ENCODE results near the gene HPS3.

The HPS3 gene

DNA sequence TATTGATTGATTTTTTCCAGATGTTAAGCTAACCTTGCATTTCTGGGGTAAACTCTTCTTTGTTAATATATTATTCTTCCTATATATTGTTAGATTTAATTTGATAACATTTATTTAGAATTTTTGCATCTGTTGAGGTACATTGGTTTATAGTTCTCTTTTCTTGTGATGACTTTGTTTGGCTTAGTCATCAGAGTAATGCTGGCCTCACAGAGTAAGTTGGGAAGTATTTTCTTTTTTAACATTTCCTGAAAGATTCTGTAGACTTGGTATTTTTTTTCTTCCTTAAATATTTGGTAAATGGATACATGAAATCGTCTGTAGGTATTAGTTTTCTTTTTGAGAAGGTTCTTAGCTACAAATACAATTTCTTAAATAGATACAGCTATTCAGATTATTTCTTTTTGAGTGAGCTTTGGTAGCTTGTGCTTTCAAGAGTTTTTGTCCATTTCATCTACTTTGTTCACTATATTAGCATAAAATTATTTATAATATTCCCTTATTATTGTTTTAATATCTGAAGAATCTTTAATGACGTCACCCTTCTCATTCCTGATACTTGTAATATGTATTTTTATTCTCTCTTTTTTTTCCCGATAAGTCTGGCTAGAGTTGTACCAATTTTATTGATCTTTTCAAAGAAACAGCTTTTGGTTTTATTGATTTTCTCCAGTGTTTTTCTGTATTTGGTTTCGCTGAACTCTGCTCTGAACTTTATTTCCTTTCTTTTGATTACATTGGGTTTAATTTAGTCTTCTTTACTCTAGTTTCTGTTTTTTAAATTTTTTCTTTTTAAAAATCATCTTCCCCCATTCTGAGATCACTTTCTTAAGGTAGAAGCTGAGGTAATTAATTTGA, 6.5 kb upstream of the HPS3 start:
- no peak for DNase-seq

DNA sequence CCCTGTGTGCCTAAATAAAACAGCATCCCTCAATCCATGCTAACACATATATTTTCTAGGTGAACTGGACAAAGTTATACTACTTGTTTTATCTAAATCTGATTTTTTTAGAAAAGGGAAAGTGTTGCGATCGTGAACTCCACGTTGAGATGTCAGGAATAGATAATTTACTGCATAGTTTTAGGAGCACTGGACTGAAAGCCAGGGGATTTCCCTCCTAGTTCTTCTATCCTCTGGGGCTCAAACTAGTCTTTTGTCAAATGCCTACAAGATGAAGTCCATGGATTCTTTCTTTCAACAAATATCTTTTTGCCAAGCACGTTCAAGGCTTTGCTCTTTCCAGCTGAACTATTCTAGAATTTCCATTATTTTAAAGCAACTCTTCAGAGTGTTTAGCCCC, 617 bp upstream of the HPS3 start:
- no peak for DNase-seq

DNA sequence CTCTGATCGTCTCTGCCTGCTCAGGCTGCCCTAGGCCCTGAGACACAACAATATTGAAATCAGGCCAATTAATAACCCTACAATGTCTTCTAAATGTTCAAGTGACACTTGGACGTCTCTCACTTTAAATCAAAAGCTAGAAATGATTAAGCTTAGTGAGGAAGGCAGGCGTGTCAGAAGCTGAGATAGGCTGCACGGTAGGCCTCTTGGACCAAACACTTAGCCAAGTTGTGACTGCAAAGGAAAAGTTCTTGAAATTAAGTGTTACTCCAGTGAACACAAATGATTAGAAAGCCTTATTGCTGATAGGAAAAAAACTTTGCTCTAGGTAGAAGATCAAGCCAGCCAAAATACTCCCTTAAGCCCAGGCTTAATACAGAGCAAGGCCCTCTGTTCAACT, 2.2 kb downstream of the HPS3 start:
- DNase-seq: no peak

DNA sequence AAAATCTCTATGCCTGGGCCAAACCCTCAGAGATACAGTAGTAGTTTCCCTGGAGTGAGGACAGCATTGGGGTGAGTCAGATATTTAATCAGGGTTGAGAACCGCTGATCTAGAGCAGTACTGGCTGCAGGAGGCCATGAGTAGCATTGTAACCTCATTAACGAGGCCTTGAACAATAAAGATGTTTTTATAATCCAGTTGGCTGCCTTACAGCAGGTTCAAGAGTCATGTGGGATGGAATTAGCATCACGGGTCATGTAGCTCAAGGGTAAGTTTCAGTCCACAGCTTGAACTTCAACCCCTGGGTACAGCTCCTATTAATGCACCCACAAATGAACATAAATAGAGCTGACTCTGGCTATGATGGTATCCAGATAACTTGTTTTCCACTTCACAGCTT, 5.1 kb downstream of the HPS3 start:
- DNase-seq: no peak

DNA sequence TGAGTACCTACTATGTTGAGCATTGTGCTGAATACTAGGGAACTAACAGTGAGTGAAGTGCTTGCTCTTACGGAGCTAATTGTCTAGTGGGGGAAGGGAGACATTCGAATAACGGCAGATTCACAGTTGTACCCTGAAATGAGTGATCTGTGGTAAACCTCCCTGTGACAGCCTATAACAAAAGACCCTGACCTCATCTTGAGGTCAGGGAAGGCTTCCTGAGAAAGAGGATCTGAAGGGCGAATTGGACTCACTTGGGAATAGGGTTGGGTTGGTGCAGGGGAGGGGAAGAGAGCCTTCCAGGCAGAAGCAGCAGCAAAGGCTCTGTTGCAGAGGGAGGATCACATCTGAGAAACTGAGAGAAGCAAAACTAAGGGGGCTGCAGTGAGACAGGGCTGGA, 13.2 kb downstream of the HPS3 start:
- DNase-seq: no peak

DNA sequence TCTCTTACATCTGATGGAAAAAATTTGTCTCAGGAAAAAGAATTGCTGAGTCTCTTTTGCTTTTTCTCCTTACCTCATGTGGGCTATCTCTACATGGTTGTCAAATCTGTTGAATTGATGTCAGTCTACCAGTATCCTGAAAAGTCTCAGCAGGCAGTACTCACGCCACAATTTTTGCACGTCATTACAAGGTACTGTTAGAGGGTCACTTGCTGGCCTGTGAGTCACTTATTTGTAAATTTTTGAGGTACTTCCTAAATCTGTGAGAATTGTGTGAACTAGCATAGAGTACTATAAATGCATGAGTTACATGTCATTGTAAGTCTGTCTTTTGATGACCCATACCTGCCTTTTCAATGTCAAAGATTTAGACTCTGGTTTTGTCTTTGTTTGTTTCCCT, 15.9 kb downstream of the HPS3 start:
- no peak for DNase-seq

DNA sequence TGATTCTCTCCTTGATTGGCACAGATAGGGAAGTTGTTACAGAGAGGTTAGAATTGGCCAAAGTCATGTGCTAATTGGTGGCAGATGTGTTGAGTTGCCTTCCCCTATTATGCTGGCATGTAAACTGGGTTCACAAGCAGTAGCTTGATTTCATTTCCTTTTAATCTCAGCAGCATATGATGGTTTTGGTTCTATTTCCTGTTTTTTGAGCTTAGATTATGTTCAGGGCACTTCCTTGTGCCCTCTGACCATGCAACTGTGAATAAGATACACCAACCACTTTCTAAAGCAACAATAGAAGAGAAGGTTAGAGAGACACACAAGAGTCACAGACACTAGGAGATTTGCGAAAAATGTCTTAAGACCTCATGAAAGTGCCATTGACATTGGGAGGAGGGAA, 16.5 kb downstream of the HPS3 start:
- DNase-seq: no peak

DNA sequence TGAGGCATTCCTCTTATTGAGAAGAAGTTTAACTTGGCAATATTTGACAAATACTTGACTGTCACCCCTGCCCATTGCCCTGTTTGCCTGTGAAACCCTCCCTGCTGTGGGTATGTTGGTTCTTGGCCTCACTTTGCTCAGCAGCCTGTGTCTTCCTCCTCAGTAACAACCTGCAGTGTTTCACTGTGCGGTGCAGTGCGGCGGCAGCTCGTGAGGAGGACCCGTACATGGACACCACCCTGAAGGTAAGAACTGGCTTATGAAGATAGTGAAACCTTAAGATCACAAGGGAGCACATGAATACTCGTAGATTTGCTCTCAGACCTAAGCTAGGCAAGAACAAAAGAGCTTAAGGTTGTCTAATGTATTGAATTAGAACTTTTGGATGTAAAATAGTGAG, 21.0 kb downstream of the HPS3 start:
- no peak for DNase-seq

DNA sequence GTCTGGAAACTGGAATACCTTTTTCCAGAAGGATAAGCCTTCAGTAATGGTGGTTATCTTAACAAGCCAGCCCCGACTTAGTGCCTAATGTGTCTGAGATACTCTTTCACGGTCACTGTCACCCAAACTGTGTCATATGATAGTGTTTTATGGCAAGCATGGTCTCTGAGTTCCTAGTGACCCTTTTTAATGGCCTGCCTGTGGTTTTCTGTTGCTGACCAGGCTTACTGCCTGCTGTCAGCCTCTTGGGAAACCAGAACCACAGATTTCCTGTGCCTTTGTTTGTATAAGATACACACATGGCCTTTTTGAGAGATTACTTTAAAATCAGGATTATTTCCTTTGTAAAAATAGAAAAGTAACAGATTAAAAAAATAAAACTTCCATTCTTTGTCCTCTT, 22.4 kb downstream of the HPS3 start:
- no peak for DNase-seq

DNA sequence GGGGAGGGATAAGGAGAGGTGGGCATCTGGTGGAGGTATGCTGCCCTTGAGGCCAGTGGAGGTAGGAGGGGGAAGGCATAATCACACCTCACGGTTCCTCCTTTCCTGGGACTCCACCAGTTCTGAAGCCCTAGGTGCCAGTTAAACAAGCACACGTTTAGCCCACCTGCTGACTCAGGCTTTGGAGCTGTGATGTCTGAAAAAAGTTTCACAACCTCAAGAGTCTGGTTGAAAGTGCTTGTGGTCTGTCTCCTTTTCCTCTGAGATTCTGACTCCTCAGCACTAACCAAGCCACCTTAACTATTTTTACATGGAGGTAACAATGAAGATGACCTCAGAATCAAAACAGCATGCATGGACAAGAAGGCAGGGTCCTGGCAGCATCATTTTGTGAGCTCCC, 23.0 kb downstream of the HPS3 start:
- DNase-seq: peak; percentile 32 to 40

DNA sequence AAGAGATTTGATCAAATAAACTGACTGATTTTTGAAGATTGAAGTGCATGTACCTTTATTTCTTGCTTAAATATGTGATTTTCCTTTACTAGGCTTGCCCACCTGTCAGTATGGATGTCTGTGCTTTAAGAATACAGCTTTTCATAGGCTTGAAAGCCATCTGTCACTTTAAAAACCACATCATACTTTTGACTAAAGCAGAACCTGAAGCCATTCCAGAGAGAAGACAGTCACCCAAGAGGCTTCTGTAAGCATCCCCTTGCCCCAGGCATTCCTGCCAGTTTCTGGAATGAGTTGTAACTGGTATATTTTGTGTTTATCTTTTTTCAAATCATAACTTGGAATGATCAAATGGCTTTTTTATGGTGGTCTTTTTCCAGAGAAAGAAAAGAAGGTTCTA, 24.0 kb downstream of the HPS3 start:
- DNase-seq: no peak

DNA sequence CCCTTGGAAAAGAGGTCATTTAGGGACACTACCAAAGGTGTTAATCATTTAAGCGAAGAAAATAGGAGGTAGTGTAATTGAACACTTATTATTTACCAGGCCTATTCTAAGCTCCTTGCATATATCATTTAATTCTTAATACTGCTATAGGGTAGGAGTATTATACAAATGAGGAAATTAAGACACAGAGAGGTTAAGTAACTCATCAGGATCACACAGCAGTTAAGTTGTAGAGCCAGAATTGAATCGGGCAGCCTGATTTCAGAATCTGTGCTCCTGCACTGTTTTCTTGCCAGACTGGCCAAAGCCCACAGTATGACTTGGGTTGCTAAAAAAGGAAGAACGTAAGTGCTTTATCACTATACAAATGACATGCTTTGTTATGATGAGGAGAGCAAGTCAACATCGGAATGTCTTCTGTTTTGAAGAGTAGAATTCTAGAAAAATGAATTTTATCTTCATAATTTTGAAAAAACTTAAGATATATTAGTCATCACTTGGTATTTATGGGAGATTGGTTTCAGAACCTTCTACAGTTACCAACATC, 31.4 kb downstream of the HPS3 start:
- DNase-seq: no peak

DNA sequence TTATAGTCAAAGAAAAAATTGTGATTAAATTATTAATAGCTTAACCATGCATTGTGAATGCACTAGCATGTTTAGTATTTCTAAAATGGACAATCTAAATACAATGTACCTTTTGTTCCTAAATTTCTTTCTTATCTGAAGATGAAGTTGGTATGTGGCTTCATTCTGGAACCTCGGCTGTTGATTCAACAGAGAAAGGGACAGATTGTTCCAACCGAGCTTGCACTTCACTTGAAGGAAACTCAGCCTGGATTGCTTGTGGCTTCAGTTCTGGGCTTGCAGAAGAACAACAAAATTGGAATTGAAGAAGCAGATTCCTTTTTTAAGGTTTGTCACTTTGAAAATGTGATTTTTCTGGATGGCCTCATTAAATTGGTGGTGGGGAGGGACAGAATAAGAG, 32.6 kb downstream of the HPS3 start:
- no peak for DNase-seq

DNA sequence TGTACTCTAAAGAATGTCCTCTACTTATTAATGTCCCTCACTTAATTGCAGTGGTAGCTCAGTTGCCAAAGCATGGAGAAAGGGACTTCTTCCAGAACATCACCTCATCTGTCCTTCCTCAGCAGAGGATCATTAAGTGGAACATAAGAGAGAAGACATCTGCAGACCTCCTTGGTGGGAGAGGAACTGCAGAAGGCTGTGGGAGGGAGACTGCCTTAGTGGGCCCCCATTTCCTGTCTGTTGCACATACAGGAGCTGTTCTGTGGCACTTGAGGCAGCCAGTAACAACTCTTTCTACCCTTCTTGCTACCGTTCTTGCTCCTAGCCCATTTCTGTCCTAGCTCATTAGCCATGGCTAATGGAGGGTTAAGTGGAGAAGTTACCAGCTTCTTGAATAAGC, 33.6 kb downstream of the HPS3 start:
- DNase-seq: no peak

DNA sequence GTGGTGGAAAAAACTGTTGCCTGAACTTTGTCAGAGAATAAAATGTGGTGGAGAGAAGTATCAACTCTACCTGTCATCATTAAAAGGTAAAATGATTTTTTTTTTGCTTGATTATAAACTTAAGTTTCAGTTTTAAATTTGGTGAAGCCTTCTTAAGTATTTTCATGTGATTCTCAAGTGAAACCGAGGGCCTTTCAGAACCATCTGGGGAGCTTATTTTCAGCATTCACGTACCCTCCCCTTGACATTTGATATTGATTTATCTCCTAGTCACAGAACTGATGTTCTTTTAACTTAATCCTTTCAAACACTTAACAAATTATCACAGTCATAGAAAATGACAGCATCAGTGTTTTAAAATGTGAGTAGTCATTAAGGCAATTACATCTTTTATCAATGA, 38.5 kb downstream of the HPS3 start:
- no peak for DNase-seq

DNA sequence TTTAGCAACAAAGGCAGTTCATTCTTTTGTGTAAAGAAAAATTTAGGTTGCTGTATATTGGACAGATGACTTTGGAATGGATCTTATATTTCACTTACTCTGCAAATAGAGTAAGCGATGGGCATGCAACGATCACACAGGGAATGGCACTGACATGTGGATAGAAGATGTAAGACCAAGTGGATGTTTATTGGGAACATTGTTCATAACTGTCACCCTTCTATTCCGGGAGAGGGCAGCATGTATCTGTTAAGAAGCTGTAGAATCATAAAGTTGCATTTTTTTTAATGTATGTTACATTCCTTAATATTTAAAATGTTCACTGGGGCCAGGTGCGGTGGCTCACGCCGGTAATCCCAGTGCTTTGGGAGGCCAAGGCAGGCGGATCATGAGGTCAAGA, 41.2 kb downstream of the HPS3 start:
- no peak for DNase-seq

DNA sequence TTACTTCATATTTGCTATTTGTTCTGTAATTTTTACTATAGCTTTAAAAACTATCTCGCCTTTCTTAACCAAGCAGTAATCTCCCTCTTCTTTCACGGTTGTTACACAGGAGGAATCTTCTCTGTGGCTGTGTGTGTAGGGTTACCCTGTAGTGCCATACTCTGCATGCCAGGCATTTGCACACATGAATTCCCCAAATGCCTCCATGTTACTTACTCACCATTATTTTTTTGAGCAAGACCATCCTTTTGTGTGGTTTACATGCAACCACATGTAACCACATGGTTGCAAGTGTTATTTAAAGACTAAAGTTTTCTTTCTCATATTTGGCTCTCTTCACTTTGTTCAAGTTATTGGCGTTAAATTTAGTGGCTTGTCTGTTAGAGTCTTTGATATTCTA, 45.5 kb downstream of the HPS3 start:
- no peak for DNase-seq

DNA sequence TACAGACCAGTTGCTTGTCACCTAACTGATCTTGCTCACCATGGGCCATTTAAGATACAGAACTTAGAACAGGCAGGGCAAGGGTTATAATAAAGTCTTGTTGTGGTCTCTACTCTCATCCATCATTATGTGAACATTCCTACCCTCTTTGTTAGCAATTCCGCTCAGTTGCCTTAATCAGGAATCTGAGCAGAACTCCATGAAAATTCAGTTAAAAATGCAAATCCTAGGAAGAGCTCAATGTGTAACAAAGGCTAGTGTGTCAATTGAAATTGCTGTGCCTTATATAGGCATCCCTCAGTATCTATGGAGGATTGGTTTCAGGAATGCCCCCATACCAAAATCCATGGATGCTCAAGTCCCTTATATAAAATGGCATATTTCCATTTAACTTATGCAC, 47.7 kb downstream of the HPS3 start:
- DNase-seq: no peak

DNA sequence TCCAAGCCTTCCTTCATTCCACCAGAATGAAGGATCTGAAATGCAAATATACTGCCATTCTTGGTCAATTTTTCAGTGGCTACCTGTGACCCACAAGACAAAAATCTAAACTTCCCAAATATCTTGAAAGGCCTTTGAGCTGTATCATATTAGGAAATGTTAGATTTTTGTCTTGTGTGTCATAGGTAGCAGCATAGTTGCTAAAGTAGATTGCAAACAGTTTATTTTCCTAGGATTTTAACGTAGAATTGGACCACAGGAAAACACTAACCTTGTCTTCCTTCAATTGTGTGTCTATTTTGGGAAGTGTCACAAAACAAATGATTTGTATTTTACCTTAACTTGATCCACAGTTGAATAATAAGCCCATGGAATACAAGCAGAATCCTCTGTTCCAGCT, 49.8 kb downstream of the HPS3 start:
- no peak for DNase-seq

DNA sequence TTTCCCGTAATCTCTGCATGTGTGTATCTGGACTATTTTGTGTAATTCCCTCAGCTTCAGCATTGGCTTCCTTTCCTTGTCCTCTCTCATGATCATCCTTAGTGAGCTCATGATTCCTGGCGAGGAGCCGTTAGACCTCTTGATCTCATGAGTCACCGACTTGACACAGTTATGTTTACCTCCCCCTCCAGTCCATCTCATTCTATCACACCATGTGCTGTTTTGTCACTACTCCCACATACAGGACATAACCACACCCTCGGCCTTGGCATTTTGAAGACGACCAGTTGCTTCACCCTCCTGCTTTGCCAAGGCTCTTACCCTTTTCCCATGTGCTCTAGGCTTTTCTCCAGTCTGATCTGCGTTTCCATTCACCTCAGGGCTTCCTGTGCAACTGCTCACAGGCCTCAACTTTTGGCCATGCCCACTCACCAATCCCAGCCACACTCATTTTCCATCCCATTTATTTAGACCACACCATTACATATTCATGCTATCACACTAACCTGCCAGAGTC, 50.7 kb downstream of the HPS3 start:
- no peak for DNase-seq

DNA sequence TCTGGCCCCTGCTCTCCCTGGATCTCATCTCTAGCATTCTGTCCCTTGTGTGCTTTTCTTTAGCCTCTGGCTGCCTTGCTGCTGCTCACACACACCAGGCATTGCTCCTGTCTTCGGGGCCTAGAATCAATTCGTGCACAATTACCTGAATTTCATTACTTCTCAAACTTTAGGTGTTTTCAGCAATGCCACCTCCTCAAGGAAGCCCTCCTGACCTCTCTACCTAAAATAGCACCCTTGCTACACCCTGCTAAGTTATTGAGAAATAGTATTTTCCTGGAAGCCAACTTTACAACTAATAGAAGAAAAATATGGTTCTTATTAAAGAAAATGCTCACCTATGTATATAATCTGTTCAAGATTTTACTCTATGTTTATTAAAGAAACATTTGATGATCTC, 51.7 kb downstream of the HPS3 start:
- DNase-seq: no peak

DNA sequence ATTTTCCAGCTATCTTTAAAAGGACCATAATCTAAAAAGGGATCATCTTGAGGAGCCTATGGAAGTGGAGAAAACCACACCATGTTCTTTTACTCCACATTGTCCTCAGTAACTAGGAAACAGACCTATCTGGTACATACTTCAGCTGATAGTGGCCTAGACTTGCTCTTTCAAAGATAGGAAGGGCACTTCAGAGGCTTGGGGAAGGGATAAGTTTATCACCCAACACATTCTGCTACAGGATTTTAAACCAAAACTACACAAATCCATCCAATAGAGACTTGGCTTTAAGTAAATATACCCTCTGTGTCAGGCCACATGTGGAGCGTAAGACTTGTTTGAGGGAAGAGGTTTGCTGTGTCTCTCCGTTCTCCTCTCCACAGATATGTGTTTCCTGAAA, 56.8 kb downstream of the HPS3 start:
- DNase-seq: no peak

DNA sequence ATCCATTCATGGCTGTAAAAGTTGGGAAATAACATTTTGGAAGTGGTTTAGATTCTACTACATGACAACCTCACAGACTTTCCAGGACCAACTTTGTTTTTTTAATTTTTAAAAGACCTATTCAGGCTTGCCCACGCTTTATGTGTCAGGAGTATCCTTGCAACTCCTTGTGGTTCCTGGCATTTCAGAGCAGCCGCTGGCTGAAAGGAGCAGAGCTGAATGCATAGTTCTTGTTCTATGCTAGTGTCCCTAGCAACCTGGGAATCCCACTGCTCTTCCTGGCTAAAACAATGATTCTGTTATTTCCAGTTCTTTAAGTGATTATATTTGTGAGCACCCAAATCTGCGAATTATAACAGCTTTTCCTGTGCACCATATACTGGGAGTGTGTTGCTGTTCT, 57.3 kb downstream of the HPS3 start:
- DNase-seq: no peak

DNA sequence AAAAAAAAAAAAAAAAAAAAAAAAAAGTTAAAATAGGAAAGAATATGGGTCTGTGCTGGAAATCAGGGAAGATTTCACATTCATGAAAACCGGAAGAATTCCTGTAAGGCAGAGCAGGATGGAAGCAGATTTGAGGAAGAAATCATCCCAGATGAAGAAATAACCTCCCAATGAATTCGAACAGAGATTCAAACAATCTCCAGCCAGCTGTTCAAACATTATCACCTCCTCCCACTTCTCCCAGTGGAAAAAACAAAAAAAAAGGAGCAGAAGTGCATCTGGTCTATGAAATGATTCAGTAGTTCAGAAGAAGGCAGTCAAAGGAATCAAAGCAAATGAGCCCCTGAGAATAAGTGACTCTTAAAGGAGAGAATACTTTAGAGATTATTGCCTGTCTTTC, 59.1 kb downstream of the HPS3 start:
- DNase-seq: no peak

DNA sequence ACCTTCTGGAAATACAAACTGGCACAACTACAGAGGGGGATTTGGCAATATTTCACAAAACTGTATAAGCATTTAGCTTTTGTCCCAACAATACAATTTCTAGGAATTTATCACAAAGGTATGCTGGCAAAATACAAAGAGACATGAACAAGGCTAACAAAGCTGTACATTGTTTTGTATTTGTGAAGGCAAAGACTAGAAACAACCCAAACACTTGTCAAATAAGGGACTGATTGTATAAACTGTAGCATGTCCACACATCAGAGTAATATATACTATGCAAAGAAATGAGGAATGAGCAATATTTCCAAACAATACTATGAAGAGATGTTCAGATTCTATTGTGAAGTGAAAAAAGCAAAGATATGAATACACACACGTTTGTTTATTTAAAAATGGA, 65.8 kb downstream of the HPS3 start:
- DNase-seq: no peak
